GM12878 (cell line): Measurements from ENCODE around the gene LTBP3. TPM values are rescaled to one million over a fixed set of nuclear protein-coding genes. Genes with fewer than 3 reads are reported as not detected.
A peak's percentile ranks its signal among the peaks of the same experiment; 100 is the strongest.

Source experiments
- ATAC-seq: fragments of 200-7000 bp; cut with Tn5 transposase; 3 replicates; pipeline ENCODE4 v1.9.1; 2020; ENCODE audit warnings: mild to moderate bottlenecking, moderate library complexity
- BruUV-seq: library from RNA; stranded (reverse); fragments of 400-500 nt; replicated peaks from 2 replicates; lab custom pipeline; 2021; lab: Mats Ljungman, UMichigan
- CTCF ChIA-PET: fragments of 300-600 bp; sonication (Branson Sonifier 250); formaldehyde crosslinking; extraction: SDS; loops from one replicate; lab custom pipeline; 2021; ENCODE audit warnings: inconsistent platforms; lab: Yijun Ruan, JAX
- POLR2A ChIA-PET: fragments of 350-600 bp; formaldehyde crosslinking; extraction: SDS; loops from one replicate; lab custom pipeline; 2021; ENCODE audit warnings: inconsistent platforms; lab: Charles Lee
- RAD21 ChIA-PET: fragments of 300-600 bp; sonication (Branson Sonifier 250); formaldehyde crosslinking; loops from one replicate; lab custom pipeline; 2023; ENCODE audit warnings: antibody characterized with exemption; ENCODE audit not compliant: unreplicated experiment; lab: Charles Lee
- SMC1A ChIA-PET: fragments of 300-600 bp; sonication (Branson Sonifier 250); formaldehyde crosslinking; loops from one replicate; lab custom pipeline; 2023; ENCODE audit not compliant: unreplicated experiment, uncharacterized antibody; lab: Charles Lee
- DNase-seq: peaks from one replicate; pipeline ENCODE4 v3.0.0-alpha.2; 2011; ENCODE audit warnings: low read depth, low spot score
- FAIRE-seq: peaks from 3 replicates; lab custom pipeline; 2011; peaks lifted over from hg19 to GRCh38; lab: Jason Lieb, UNC
- H2AFZ ChIP-seq: 2 replicates; pipeline ENCODE4 v1.6.0; 2011; ENCODE audit warnings: low read depth, low read length, control low read depth; ENCODE audit not compliant: control insufficient read depth
- H3K27ac ChIP-seq: 2 replicates; pipeline ENCODE4 v1.5.1; 2011; ENCODE audit warnings: control low read depth; ENCODE audit not compliant: control insufficient read depth, insufficient read depth
- H3K27me3 ChIP-seq, 2 experiments: replicated peaks in 1 of 2; 2 replicates each; pipeline versions ENCODE4 v1.6.0 to v1.6.1; 2011; ENCODE audit warnings: low read length in 1 of 2; ENCODE audit not compliant: control insufficient read depth in 2 of 2, insufficient read depth in 2 of 2
- H3K36me3 ChIP-seq, 2 experiments: 2 replicates each; pipeline ENCODE4 v1.5.1; 2011; ENCODE audit warnings: low read length in 1 of 2; ENCODE audit not compliant: control insufficient read depth in 2 of 2, insufficient read depth in 2 of 2
- H3K4me1 ChIP-seq: 2 replicates; pipeline ENCODE4 v1.6.1; 2011; ENCODE audit warnings: mild to moderate bottlenecking, low read length, moderate library complexity, mixed read lengths; ENCODE audit not compliant: control insufficient read depth, insufficient read depth
- H3K4me2 ChIP-seq: 2 replicates; pipeline ENCODE4 v1.6.0; 2011; ENCODE audit warnings: control low read depth; ENCODE audit not compliant: control insufficient read depth, insufficient read depth
- H3K4me3 ChIP-seq: fragments of 200-600 bp; sonication (generic); 2 replicates; pipeline ENCODE4 v1.5.1; 2016
- H3K79me2 ChIP-seq: 2 replicates; pipeline ENCODE4 v1.6.0; 2011; ENCODE audit warnings: low read length; ENCODE audit not compliant: control insufficient read depth, insufficient read depth
- H3K9ac ChIP-seq: 2 replicates; pipeline ENCODE4 v1.8.0; 2011; ENCODE audit warnings: low read length, control low read depth, mixed read lengths; ENCODE audit not compliant: control insufficient read depth, insufficient read depth
- H3K9me3 ChIP-seq: replicated peaks from 3 replicates; pipeline ENCODE4 v1.5.1; 2011; ENCODE audit warnings: mild to moderate bottlenecking, low read length; ENCODE audit not compliant: control insufficient read depth, insufficient read depth
- H4K20me1 ChIP-seq: 2 replicates; pipeline ENCODE4 v1.6.0; 2011; ENCODE audit not compliant: control insufficient read depth, insufficient read depth
- BRCA1 ChIP-seq: IDR thresholded peaks from 2 replicates; pipeline ENCODE4 v1.6.1; 2011; ENCODE audit warnings: low read depth, low read length, improper control_type of control experiment
- DPF2 ChIP-seq: fragments of 450-650 bp; IDR thresholded peaks from 2 replicates; pipeline ENCODE4 v1.6.1; 2017; ENCODE audit warnings: mild to moderate bottlenecking
- EP300 ChIP-seq, 2 experiments: fragments of 150-350 bp in 1 of 2; IDR thresholded peaks; 2 replicates each; pipeline ENCODE4 v1.6.1; 2011 to 2012; ENCODE audit warnings: low read depth in 2 of 2, low read length in 2 of 2, borderline replicate concordance in 1 of 2, improper control_type of control experiment in 1 of 2, inconsistent platforms in 1 of 2; ENCODE audit not compliant: control insufficient read depth in 1 of 2
- HCFC1 ChIP-seq: fragments of 150-350 bp; IDR thresholded peaks from 2 replicates; pipeline ENCODE4 v1.6.1; 2014; ENCODE audit warnings: low read length
- IKZF1 ChIP-seq: fragments of 450-650 bp; conservative IDR thresholded peaks from 2 replicates; pipeline ENCODE4 v1.6.1; 2017; ENCODE audit warnings: antibody characterized with exemption, mild to moderate bottlenecking
- JUND ChIP-seq: IDR thresholded peaks from 2 replicates; pipeline ENCODE4 v1.6.1; 2012; ENCODE audit warnings: low read depth, mild to moderate bottlenecking, low read length, improper control_type of control experiment, moderate library complexity
- NFYB ChIP-seq: IDR thresholded peaks from 2 replicates; pipeline ENCODE4 v1.6.1; 2011; ENCODE audit warnings: low read depth, mild to moderate bottlenecking, low read length, improper control_type of control experiment, moderate library complexity; ENCODE audit not compliant: insufficient read depth
- NR2C2 ChIP-seq: IDR thresholded peaks from 2 replicates; pipeline ENCODE4 v1.6.1; 2011; ENCODE audit warnings: borderline replicate concordance, low read depth; ENCODE audit not compliant: control insufficient read depth, insufficient read length
- PML ChIP-seq: IDR thresholded peaks from 2 replicates; pipeline ENCODE4 v1.6.1; 2012; ENCODE audit warnings: low read length, inconsistent platforms
- POU2F2 ChIP-seq: IDR thresholded peaks from 3 replicates; pipeline ENCODE4 v1.6.1; 2011; ENCODE audit warnings: low read depth, mild to moderate bottlenecking, low read length, borderline replicate concordance
- RAD21 ChIP-seq: IDR thresholded peaks from 2 replicates; pipeline ENCODE4 v1.6.1; 2011; ENCODE audit warnings: mild to moderate bottlenecking, low read depth, low read length, moderate library complexity; ENCODE audit not compliant: insufficient read depth
- RELB ChIP-seq: fragments of 450-650 bp; IDR thresholded peaks from 2 replicates; pipeline ENCODE4 v1.6.1; 2017; ENCODE audit warnings: low read depth, mild to moderate bottlenecking, moderate library complexity
- TAF1 ChIP-seq: IDR thresholded peaks from 2 replicates; pipeline ENCODE4 v1.6.1; 2011; ENCODE audit warnings: mild to moderate bottlenecking, low read depth, low read length, borderline replicate concordance
- TCF7 ChIP-seq: IDR thresholded peaks from 2 replicates; pipeline ENCODE4 v1.6.1; 2014; ENCODE audit warnings: antibody characterized with exemption, borderline replicate concordance
- ZNF207 ChIP-seq: fragments of 450-650 bp; IDR thresholded peaks from 2 replicates; pipeline ENCODE4 v1.6.1; 2014; ENCODE audit warnings: antibody characterized with exemption, mild to moderate bottlenecking, borderline replicate concordance
- WGBS: methylation state at CpG from one replicate; pipeline ENCODE4 v1.1.6; 2016; ENCODE audit warnings: low lambda C conversion rate; ENCODE audit not compliant: insufficient replicate concordance, insufficient coverage; ENCODE audit errors: missing lambda C conversion rate; 5-methylcytosine and 5-hydroxymethylcytosine counted together
- in situ Hi-C: fragments of 300-500 bp; cut with MboI; formaldehyde crosslinking; loops from 9 replicates; pipeline ENCODE4 v1.14.3; 2018; ENCODE audit warnings: mixed read lengths
- intact Hi-C: fragments of 100-400 bp; cut with micrococcal nuclease; formaldehyde crosslinking; loops from one replicate; pipeline ENCODE4 v1.14.2; 2022; ENCODE audit not compliant: unreplicated experiment
- polyA plus RNA-seq, 11 experiments: library from polyadenylated mRNA; depleted of rRNA in 4 of 11; unstranded in 6 of 11; stranded (reverse) in 5 of 11; fragments of >200 nt; fragmentation: Nextera tagmentation in 4 of 11; fragmentation: Illumina TruSeq in 1 of 11; extraction: Ambion mirVana in 4 of 11; extraction: Trizol in 1 of 11; gene quantifications; 1 replicate in 1 of 11; 2 replicates in 10 of 11; pipeline versions ENCODE4 v1.2.1 to v1.2.3, GENCODE V29; 2011 to 2016; ENCODE audit warnings: inconsistent platforms in 2 of 11, missing spikeins in 2 of 11, low read depth in 1 of 11
- total RNA-seq, 4 experiments: library from RNA; depleted of rRNA in 3 of 4; stranded (reverse); fragments of >200 nt in 3 of 4; fragmentation: Illumina TruSeq in 1 of 4; extraction: Trizol in 1 of 4; gene quantifications; 2 replicates each; pipeline versions ENCODE4 v1.2.1 to v1.2.3, GENCODE V29; 2013 to 2021
- TF ChIP-seq, protein P1 (sequence below): fragments of 450-650 bp; formaldehyde crosslinking; IDR thresholded peaks from 2 replicates; pipeline ENCODE4 v1.4.0; 2022; ENCODE audit warnings: mild to moderate bottlenecking, moderate library complexity

LTBP3 gene
- total and polyA plus RNA-seq, 10 of the 15 experiments (the other 5 are each of a cell fraction or from before 2014, with no cell fraction given), result 2.2 to 12.2 (median 6.2) TPM; not detected in 2

GRCh38 chr11:65569973-65570918 is 12.1 kb upstream of the LTBP3 start, which contains the start of gene ZNRD2:
Gene ZNRD2, plus strand, starts transcription at chr11:65570477. Its CDS starts 15 bp downstream, at chr11:65570492.
- BruUV-seq, result no TSS peak
- SMC1A ChIA-PET, result interaction anchor here (1.0 to 4.8 kb wide), 6 partner anchors 17 to 68 kb away, joined by 3 to 48 read pairs (median 5); partner anchors contain the start of genes PCNX3 and SIPA1
- TF ChIP-seq NR2C2 (no peak), PML (no peak), RAD21 (peak; percentile 55), EP300 (IDR thresholded peaks at IDR 0.05; ENCODE audit: borderline replicate concordance in 1 of 2, control insufficient read depth in 1 of 2, low read depth in 2 of 2, low read length in 2 of 2) (peak in 1 of 2 experiments; percentile 22; a peak in 2 of 4 replicates), HCFC1 (peak; percentile 93), TCF7 (no peak), TAF1 (peak; percentile 81), RELB (peak; percentile 99), POU2F2 (peak; percentile 30; the same call in 2 of the 3 replicates), JUND (peak; percentile 28), IKZF1 (peak; percentile 96), BRCA1 (no peak), ZNF207 (0 out of 2 replicates have a peak, but pooled peaks have one; percentile 44), DPF2 (peak; percentile 86), NFYB (no peak)
- TF ChIP-seq, protein P1, sequence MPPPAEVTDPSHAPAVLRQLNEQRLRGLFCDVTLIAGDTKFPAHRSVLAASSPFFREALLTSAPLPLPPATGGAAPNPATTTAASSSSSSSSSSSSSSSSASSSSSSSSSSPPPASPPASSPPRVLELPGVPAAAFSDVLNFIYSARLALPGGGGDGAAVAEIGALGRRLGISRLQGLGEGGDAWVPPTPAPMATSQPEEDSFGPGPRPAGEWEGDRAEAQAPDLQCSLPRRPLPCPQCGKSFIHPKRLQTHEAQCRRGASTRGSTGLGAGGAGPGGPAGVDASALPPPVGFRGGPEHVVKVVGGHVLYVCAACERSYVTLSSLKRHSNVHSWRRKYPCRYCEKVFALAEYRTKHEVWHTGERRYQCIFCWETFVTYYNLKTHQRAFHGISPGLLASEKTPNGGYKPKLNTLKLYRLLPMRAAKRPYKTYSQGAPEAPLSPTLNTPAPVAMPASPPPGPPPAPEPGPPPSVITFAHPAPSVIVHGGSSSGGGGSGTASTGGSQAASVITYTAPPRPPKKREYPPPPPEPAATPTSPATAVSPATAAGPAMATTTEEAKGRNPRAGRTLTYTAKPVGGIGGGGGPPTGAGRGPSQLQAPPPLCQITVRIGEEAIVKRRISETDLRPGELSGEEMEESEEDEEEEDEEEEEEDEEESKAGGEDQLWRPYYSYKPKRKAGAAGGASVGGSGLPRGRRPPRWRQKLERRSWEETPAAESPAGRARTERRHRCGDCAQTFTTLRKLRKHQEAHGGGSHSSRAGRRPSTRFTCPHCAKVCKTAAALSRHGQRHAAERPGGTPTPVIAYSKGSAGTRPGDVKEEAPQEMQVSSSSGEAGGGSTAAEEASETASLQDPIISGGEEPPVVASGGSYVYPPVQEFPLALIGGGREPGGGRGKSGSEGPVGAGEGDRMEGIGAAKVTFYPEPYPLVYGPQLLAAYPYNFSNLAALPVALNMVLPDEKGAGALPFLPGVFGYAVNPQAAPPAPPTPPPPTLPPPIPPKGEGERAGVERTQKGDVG, result no peak

More at GRCh38 chr11:65569973-65570918, 12.1 kb upstream of the LTBP3 start, which contains the start of gene ZNRD2:
- H3K36me3 ChIP-seq, result no peaks in the 10 kb centered on the region; a peak in 1 of 4 replicates
- FAIRE-seq (peak; percentile 99), DNase-seq (peak; percentile 97), ATAC-seq (peak; percentile 77)
- no peaks in the 10 kb centered on the region for H3K9me3 ChIP-seq
- ChIA-PET POLR2A (interaction anchor here (0.8 to 4.7 kb wide), 15 partner anchors 11 to 98 kb away, joined by 3 to 66 read pairs (median 4); partner anchors contain the start of genes PCNX3, SCYL1 and SIPA1), CTCF (interaction anchor here (0.7 to 5.5 kb wide), 14 partner anchors 9 to 290 kb away, joined by 3 to 89 read pairs (median 4); partner anchors contain the start of genes MUS81 and PCNX3), RAD21 (interaction anchor here (0.8 to 6.1 kb wide), 13 partner anchors 11 to 308 kb away, joined by 3 to 58 read pairs (median 4); partner anchors contain the start of genes MAP3K11, PCNX3, POLA2 and SIPA1)
- no peaks in the 10 kb centered on the region for H3K27me3 ChIP-seq
- peaks cover 33% of the 10 kb centered on the region for H3K4me1 ChIP-seq
- peaks cover 51% of the 10 kb centered on the region for H3K79me2 ChIP-seq
- in situ Hi-C loops (no loop called here), intact Hi-C loops (loop anchor here (1.0 to 5.0 kb wide), 3 partner anchors 29 to 153 kb away; partner anchors contain the start of gene PCNX3)
- peak within 1 kb of the TSS; percentile 90 for H2AFZ ChIP-seq
- WGBS, result under 1% methylated on average over 87 of the region's 89 CpGs
- peak within 1 kb of the TSS; percentile 76 for H3K27ac ChIP-seq
- no peaks in the 10 kb centered on the region for H4K20me1 ChIP-seq
- H3K9ac ChIP-seq, result peak within 1 kb of the TSS; percentile 87
- peak within 1 kb of the TSS; percentile 84 for H3K4me3 ChIP-seq
- H3K4me2 ChIP-seq, result peak within 1 kb of the TSS; percentile 94
